LoVo (cell line): Measurements from ENCODE around the gene MAST4.

Source experiments
- DNase-seq: peaks from one replicate; pipeline ENCODE4 v3.0.0-alpha.2; 2016; ENCODE audit warnings: low spot score

The MAST4 gene

DNA sequence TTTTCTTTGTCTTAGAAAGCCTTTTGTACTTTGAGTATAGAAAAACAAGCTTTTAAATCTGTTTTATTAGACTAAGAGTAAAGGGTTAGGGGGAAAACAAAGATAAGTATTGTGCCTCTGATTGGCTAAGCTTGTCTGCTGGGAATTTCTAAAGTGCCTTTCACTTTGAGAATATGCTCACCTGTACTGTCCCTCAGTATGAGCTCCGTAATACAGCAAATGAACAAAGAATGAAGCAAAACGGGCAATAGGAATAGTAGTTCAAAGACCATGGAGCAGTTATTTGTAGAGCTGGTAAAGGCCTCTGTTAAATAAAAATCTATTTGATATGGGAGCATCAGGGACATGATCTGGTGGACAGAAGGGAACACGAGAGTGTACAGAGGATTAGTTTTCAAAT lies 277.8 kb downstream of the MAST4 start:
- DNase-seq, result no peak

DNA sequence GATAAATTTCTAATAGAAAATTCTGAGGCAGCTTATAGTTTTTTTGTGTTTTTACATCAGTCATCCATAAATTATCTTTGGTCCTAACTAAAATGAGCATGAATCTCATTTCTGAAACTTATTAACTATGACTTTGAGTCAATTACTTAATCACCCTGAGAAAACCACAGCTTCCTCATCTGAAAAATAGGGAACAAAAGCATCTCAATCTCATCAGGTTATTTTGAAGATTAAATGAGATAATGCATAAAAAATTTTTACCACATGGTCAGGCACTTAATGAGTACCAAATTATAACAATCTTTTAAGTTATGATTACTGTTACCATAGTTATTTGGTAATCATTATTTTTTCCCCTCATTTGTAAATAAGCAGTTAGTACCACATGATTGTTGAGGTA lies 279.1 kb downstream of the MAST4 start:
- DNase-seq, result no peak

DNA sequence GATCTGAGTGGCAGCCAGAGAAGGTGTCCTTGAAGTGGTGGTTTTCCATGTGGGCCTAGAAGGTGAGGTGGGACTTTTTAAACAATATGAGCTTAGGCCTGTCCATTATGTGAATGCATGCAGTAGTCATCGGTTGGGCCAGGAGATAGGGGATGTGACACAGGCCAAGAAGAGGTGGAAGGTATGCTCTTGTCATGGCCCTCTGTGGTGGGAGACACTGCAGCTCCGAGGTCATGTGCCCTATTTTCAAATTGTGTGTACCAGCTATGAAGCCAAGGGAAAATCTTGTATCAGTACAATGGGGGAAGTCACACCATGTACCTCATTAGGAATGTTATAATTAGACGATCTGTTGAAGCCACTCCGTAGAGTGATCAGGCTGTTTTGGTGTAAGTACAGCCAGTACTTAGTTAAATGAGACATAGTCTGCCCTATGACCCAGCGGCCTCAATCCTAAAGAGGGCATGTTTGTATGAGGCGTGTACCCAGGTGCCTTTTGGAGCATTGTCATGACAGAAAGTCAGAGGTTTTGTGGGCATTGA lies 280.1 kb downstream of the MAST4 start:
- DNase-seq, result no peak

DNA sequence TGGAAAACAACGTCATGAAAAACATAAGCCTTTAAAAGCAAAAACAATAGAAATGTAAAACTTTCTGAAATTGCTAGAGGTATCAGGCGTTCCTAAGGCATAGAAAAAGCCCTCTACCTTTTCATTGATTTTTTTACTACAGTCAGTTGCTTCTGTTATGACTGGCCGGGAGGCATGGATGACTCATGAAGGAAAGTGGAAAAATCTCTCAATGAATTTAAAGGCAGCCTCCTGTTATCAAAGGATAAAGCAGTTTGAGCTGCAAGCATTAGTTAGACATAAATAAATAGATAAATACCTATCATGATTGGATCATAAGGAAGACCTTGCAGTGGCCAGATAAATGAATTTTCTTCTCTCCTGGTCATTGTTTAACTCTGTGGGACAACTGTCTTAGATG lies 281.6 kb downstream of the MAST4 start:
- no peak for DNase-seq

DNA sequence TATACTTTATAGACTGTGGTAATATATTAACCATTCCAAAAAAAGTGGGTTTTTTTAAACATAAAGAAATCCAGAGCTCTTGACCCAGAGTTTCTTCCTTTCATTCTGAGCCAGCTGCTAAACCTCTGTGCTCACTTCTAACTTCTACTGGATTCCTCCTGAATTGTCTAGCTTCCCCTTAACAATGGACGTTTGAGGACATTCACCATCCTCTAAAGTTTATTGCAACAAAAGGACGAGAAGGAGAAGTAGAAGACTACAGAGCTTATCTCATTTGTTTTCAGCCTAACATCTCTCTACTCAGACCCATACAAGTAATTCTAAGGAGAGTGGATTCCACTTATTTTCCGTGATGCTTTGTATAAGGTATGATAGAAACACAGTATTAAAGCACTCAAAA lies 284.2 kb downstream of the MAST4 start:
- DNase-seq, result no peak

DNA sequence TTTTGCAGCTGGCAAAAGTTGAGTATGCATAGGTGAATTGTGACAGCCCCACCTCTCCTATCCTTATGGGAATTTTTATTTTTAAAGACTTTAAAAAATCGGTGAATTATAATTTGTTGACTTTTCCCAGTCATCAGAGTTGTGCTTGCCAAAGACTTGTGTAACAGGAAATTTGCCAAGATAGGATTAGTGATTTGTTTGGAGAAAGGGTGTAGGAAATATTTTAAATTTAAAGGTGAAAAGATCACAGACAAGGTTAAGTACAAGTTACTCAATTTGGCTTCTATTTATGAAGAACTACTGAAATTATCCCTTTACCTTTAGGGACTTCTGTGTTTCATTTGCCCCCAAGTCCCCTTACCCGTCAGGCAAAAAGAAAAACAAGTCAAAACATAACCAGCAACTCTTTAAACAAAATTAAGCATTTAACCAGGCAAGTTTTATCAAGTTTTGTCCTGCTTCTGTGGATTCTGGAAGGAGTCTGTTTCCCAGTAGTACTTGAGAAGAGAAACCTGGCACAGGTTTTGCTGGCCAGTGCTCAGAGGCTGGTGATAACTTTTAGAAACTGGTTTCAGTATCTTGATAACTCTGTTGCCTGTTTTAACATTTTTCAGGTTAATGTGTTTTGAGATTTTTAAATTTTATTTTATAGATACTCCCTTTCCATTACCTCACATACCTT lies 285.4 kb downstream of the MAST4 start:
- no peak for DNase-seq

DNA sequence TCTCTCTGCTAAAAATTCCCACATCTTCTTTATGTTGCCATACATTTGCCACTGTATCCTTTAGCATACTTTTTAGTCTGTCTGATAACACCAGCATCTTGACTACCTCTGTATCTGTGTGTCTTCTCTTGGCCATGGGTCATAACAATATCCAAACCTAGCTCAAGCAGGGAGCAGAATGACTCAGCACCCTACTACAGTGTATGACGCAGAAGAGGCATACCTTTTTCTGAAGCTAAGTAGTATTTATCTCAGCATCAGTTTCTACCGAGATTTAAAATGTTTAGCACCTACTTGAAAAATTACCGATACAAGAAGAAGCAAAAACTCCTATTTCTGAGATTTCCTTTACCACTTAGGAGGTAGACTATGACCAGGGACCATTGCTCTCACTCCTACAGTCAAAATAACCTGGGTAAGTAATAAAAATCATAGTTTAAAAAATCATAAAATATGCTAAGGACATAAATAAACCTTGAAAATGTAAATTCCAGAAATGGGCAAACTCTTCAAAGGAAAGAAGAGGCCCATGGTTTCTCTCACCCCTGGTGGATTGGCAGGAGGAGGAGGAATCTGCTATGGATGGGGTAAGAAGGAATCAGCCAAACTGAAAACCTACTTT lies 286.5 kb downstream of the MAST4 start:
- no peak for DNase-seq

DNA sequence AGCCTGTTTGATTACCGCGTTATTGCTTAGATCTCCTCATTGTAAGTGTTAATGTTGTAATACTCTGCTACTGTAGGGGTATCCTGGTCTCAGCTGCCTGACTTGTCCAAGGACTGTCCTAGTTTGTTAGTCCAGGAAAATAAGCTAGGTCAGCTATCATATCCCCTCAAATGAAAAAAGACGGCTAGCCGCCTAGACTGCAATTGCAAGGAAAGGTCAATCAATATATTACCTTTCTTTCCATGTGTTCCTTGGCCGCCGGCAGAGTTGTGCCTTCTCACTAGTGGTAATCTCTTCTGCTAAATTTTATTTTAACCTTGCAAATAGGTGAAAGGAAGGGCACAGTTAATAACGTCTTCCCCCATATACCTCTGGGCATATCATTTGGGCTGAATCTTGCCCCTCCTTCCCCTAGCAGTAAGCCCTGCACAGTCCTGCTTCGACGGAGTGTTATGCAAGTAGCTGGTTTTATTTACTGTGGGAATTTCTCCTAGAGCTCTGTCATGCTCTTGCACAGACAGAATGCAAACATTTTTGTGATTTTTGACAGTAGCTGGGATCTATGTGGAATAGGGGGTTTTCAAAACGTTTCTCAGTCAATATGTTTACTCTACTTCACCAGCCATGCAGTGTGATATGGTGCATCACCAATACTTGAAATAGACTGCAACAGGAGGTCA lies 288.5 kb downstream of the MAST4 start:
- no peak for DNase-seq

DNA sequence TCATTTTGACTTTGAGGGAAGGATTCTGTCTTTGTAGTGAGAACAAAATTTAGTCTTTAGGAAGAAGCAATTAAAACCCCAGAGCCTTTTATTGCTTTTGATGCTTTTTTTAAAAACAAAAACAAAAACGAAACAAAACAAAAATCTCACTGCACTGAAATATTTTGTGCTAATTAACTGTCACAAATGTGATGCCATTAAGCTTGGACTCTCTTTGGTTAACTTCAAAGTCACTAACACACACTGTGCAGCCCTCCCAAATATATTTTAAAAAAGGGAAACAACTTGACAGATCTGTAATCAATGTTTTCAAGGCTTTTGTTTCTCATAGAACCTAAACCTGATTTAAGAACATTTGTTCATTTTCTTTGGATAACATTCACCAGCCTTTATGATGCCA lies 290.7 kb downstream of the MAST4 start:
- no peak for DNase-seq

DNA sequence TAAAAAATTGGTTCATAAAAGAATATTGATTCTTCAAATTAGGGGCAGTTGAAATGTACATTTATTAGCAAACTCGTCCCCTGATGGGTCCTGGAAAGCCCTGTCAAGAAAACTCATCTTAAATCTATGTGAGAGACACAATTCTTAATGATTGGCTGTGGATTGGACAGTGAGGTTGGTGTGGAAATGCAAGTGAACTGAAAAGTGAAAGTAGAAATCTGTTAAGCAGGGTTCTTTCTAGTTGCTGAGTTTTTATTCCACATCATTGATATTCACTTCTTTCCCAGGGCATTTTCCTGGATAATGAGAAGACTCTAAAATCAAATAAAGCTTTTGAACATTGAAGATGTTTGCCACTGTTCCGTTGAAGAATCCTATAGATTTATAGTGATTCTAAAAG lies 292.4 kb downstream of the MAST4 start:
- no peak for DNase-seq

DNA sequence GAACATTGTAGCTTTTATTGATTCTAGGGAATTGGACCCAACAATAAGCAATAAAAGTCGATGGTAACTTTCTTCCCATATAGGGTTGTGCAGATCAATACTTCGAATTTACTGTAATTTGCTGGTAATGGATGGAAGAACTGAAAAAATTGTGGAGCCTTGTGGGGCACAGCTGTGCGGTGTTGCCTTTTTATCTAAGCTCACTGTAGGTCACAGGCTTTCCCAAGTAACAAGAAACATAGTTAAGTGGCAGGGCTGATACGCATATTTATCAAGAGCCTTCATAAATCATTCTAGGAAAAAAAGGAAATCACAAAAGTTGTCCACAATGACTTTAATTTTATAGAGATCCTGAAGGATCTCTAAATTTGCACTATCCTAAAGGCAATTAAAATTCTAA lies 292.9 kb downstream of the MAST4 start:
- DNase-seq, result no peak

DNA sequence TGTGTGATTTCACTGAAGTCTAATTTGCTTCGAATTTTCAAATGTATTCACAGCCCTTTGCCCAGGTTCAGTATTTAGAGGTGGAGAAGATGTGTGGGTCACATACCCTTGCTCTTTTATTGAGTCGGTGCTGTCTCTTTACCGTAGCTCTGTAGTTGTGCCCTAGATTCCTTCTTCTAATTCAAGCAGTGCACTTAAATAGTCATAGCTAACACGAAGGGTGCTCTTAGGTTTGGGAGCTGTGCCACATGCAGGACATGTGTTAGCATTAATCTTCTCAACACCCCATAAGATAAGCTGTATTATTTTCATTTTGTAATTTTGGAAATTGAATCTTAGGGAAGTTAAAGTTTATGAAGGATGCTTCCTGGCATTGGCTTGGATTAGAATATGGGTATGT lies 293.3 kb downstream of the MAST4 start:
- no peak for DNase-seq

DNA sequence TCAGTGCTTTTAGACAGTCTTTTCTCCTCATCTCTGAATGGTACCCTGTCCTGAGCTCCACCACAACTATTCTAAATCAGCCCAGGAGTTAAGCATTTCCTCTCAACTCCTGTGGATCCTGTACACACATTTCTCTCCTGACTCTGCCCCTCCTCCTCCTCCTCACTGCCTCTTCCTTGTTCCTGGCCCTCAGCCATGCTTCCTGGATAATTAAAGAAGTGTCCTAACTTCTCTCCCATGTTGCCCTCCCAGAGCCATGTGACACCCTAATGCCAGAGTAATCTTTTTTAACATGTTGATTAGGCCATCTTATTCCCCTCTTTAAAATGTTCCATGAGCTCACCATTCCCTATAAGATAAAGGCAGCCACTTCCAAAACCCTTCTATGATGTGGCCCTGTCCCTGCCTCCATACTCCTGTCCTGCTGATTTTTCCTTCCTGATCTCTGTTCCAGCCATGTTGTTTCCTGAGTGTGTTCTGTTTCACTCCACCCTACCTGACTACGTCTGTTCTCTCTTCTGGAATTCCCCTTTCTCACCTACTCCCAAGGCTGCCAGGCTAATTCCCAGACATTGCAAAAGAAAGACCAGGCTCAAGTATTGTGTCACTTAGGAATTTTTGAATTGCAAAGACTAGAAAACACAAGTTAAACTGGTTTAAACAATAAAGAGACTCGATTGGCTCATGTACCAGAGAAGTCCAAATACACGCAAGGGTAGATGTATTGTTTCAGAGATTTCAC lies 295.2 kb downstream of the MAST4 start:
- no peak for DNase-seq

DNA sequence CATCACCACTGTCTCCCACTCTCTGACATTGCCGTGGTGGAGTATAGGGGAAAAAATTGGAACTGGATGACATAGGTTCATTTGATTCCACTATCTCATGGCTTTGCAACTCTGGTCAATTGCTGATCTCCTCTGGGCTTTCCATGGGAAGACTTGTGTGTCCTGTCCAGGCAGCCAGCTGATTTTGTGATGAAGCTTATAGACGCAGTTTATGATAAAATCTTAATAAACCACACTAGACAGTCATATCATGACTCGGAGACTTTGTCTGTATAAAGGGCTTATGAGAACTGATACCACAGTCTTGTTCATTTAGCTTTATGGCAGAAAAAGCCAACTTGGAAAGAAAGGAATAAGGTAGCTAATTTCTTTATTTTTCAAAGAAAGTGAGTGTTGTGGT lies 296.5 kb downstream of the MAST4 start:
- DNase-seq, result no peak

DNA sequence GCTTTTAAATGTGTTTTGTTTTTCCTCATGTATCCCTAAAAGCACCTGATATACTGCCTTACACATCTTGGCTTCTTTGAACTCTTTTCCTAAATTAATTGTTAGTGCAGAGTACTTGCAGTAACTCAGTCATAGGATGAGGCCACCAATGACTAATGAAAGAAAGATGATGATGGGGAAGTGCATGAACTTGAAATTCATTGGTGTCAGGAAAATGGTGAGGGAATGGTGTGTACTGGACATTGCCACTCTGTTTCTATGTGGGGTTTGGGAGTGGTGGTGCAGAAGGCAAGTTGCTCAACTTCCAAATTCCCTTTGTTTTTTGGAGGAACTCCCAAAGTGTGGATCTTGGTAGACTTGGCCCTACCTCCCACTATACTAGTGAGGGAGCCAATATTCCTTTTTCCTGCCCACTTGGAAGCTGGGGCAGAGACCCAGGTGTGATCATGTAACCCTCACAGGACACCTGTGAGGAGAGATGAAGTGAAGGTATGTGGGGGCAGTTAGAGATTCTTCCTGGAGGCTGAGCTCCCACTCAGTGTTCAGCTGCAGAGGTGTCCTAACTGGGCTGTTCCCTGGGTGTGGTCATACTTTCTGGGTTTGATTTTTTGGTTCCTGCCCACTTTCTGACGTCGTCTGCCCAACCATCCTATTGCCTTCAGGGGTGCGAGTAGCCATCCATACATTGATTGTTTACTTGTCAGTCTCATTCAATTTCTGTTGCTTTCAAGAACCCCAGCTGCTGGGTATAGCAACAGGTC lies 298.5 kb downstream of the MAST4 start:
- DNase-seq, result no peak

DNA sequence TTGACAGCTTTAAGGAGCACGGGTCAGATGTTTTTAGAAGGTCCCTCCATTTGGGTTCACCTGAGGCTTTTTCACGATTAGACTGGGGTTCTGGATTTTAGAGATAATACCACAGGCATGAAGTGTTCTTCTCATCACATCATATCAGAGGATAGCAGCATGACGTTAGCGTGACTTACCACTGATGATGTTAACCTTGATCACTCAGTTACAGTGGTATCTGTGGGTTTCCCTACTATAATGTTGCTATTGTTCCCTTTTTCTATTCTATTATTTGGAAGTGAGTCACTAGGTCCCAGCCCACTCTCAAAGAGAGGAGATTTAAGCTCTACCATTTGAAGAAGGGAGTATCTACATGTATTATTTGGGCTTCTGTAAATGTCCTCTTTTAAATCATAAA lies 300.0 kb downstream of the MAST4 start:
- no peak for DNase-seq

DNA sequence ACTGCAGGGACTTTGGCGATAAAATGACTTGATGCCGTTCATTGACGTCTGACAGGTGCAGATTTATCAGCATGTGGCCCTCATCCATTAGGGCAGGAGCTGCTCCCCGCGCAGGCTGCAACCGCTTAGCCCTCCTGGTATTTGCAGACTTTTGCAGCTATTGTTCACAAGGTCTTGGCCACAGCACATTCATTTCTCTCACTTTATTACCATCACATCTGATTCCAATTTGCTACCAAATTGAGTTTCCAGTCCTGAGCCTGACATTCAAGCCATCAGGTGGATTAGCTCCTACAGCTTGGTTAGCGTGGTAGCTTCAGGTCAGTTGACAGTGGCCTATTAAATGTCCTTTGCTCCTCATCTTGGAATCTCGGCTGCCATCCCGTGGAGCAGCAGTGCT lies 301.2 kb downstream of the MAST4 start:
- no peak for DNase-seq

DNA sequence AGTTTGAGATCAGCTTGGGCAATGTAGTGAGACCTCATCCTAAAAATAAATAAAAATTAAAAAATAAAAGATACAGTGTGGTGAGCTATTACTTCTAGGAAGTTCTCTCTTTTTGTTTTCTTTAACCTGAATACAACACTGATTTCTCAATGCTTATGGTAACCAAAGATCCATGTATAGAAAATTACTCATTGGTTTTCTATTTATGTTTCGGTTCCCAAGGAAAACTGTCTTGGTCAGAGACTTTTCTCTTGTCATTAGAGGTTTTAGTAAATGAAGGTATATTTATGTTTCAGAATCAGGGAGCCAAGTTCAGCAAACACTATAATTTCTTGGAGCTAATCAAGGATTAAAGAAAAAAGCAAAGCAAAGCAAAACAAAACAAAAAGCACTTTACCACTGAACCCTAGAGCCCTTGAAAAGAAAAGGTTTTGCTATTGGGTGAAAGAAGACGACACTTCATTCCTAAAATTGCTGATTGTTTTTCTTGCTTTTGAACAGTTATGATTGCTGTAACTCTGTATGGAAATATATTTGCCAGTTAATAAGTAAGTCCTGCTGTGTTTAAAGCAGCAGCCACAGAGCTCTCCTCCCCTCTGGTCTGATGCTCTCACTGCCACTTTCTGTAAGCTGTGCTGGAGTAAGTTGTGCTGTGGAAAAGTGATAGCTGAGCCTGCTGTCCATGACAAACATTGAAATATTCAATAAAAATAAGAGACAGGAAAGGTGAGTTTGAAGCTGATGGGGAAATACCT lies 302.2 kb downstream of the MAST4 start:
- DNase-seq, result no peak

DNA sequence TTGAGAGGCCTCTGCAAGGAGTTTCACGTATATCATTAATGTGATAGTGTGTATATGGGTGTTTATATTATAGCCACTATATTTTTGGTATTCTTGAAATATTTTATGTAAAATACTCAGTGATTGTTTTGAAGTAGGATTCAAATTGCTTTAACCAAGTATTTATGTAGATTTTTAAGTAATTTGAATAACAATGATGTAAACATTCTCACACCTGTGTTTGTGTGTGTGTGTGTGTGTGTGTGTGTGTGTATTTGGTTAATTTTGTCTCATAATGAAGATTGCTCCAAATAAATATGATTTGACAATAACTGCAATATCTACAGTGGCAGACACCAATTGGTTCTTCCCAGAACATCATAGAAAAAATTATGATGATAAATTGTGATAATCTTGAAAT lies 307.0 kb downstream of the MAST4 start:
- no peak for DNase-seq

DNA sequence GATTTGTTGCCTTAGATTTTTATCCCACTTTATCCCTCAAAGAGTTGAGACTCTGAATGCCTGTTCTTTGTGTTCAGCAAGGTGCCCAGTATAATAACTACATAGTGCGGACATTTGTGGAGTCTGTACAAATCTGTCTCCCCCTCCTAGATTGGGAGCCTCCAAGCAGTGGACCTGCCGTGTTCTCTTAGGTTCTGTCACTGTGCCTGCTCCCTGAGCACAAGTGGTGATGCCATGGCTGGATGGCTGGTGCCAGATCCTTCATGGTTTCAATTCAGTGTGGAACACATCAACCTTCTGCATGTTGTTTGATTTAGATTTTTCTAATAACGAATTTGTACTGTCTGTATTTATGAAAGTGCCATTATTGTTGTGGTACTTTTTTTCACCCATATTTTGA lies 307.5 kb downstream of the MAST4 start:
- DNase-seq, result no peak

DNA sequence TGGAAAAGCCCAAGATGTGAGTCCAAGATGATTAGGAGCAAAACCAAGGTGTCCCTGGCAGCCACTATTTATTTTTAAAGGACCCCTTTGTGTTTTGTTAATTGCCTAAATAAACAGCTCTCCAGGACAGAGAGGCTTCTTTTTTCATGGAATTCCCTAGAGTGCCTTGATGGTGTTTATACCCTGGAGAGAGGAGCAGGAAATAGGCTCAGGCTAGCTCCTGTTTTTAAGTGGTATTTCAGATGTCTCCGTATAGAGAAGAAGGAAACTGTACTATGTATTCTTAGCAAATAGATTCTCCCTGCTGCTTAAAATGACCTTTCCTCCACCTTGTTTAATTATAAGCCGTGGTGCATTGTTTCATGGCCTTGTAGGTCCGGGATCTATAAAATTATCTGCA lies 308.0 kb downstream of the MAST4 start:
- DNase-seq, result no peak
